GM12865 (cell line): ENCODE data around the gene ZFP1.

Experiments
- DNase-seq: peaks from one replicate; pipeline ENCODE4 v3.0.0; 2010; ENCODE audit warnings: low read depth
- H3K4me3 ChIP-seq: 2 replicates; pipeline ENCODE4 v1.5.1; 2011; ENCODE audit warnings: mild to moderate bottlenecking, low read depth, low read length, control low read depth
- TF ChIP-seq, protein P1 (sequence below): IDR thresholded peaks from 2 replicates; pipeline ENCODE4 v1.5.1; 2011; ENCODE audit warnings: low read length, control low read depth, low read depth, inconsistent platforms; ENCODE audit not compliant: insufficient read depth; ENCODE audit errors: missing control alignments

ZFP1 gene

DNA sequence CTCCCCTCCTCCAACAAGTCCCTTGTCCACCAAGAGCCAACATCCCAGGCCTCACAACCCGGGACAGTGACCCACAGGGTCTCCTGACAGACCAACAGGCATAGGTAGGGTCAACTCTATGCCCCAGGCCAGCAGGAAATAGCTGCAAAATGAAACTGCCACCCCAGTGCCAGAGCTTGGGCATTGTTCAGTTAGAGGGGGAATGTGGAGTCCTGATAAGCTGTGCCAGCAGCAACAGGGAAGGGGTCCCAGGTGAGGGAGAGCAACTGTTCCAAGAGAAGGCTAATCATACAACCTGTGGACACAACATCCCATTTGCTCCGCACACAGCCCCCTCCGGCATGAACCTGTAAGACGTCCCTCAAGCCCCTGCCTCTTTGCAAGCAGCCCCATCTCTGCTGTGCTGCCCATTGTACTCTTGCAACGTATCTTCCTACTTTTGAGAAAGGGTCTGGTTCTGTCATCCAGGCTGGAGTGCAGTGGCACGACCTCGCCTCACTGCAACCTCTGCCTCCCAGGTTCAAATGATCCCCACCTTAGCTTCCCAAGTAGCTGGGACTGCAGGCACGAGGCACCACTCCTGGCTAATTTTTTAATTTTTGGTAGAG, 41.4 kb downstream of the ZFP1 start:
- no peak overlapping the region for H3K4me3 ChIP-seq
- TF ChIP-seq, protein P1, sequence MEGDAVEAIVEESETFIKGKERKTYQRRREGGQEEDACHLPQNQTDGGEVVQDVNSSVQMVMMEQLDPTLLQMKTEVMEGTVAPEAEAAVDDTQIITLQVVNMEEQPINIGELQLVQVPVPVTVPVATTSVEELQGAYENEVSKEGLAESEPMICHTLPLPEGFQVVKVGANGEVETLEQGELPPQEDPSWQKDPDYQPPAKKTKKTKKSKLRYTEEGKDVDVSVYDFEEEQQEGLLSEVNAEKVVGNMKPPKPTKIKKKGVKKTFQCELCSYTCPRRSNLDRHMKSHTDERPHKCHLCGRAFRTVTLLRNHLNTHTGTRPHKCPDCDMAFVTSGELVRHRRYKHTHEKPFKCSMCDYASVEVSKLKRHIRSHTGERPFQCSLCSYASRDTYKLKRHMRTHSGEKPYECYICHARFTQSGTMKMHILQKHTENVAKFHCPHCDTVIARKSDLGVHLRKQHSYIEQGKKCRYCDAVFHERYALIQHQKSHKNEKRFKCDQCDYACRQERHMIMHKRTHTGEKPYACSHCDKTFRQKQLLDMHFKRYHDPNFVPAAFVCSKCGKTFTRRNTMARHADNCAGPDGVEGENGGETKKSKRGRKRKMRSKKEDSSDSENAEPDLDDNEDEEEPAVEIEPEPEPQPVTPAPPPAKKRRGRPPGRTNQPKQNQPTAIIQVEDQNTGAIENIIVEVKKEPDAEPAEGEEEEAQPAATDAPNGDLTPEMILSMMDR: no peak
- no peak for DNase-seq

- no peak for DNase-seq
- TF ChIP-seq, protein P1: no peak
Measured at GRCh38 chr16:75192606-75193264, 44.4 kb downstream of the ZFP1 start.

DNA sequence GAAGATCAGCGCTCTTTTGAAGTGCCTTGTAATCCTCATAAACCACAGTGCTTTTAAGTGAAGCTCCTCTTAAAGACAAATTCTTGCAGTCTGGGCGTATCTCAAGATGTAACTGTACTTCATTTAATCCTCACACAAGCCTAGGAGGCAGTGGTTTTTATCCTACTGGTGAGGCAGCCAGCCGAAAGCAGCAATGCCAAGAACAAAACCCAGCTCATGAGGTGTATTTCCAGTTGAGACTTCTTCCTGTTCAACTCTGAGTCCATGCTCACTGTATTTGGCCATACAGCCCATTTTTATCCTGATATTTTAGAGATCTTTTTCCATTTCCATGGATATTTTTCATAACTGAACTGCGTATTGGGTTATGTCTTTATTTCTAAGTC, 44.9 kb downstream of the ZFP1 start:
- no peak for DNase-seq
- no peak overlapping the region for H3K4me3 ChIP-seq
- TF ChIP-seq, protein P1: no peak

More at GRCh38 chr16:75192606-75193264, 44.4 kb downstream of the ZFP1 start:
- H3K4me3 ChIP-seq: no peak overlapping the region

DNA sequence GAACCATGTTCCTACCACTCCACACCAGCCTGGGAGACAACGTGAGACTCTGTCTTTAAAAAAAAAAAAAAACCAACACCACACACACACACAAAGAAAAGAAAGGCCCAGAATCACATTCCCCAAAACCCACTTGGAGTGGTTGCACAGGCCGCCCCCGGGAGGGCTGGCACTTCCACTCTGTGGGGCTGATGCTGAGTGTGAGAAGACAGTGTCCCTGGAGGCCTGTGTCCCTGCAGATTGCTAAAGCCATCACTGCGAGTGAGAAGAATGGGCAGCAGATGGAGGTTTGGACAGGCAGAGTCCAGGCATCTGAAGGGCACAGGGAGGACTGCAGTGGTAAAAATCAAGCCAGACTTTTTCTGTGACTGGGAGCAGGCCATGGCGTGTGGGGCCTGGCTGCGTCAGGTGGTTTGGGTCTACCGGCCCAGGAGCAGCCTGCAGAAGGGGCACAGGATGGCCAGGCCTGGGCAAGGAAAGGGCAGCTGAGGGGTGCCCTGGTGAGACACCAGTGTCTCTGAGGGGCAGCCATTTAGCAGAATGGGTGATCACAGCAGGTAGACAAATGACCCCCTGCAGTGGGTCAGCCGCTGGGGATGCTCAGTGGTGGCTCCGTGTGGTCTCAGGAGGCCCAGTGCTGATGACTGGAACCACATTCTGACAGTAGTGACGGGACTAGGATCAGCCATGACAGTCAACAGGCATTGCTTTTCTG, 45.6 kb downstream of the ZFP1 start:
- no peak overlapping the region for H3K4me3 ChIP-seq
- no peak for DNase-seq
- TF ChIP-seq, protein P1: no peak

DNA sequence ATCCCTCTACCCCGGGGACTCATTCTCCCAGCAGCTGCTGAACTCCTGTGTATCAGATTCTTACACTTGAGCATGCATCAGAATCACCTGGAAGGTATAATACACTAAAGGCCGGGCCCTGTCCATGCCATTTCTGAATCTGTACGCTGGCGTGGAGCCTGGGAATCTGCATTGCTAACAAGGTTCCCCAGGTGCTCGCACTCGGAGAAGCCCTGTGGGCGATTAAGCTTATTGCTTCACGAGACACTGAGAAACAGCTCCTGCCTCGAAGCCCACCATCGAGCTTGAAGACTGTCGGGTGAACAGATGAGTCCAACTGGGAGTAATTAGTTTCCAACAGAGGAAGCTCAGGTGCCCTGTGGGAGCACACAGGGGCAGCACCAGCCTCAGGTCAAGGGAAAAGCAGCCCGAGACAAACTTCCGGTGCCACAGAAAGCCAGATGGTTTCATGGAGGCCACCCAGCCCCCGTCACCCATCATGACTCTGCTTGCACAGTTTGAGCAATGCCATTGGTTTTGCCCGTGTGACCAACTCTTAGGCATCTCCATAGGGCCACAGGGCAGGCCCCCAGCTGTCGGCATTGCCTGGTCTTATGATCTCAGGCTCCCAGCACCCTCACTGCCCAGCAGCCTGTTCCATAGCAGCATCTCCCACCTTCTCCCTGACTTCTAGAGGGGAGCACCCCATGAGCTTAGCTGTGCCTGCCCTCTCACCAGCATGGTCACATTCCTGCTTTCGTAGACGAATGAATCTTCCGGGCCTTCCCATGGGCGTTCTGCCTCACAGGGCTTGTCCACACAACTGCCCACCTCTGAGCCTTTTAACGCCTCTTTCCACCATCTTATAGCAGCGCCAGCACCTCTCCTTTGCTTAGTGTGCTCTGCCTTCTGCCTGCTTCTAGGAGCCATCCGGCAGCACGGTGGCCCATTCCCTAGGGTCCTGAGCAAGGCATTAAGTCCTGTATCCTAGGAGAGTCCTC, 47.8 kb downstream of the ZFP1 start:
- DNase-seq: no peak
- no peak overlapping the region for H3K4me3 ChIP-seq
- TF ChIP-seq, protein P1: no peak

DNA sequence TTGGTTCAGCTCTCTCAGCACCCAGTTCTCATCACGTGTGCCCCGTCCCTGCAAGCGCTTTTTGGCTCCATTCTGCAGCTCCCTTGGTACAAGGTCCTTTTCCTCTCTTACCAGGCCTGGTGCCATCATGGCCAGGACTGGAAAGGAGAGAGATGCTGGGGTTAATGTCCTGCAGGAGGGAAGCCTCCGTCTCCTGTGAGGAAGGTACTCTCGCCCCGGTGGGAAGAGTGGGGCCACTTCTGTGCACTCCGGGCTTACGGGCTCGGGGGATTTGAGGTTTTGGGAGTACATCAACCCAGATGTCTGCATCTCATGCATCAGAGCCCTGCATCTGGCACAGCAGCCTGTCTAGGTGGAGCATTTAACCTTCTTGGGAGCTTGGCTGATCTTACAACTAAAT, 48.5 kb downstream of the ZFP1 start:
- no peak overlapping the region for H3K4me3 ChIP-seq
- TF ChIP-seq, protein P1: no peak
- no peak for DNase-seq
